Measurements from ENCODE around the gene ZNF629.

The ZNF629 gene

GRCh38 chr16:30748634-30749445 lies 38.2 kb downstream of the ZNF629 start:
- DNase-seq (ENCODE audit: low spot score): no peak

- DNase-seq (ENCODE audit: low spot score): peak; percentile 99
Measured at GRCh38 chr16:30747799-30748633, 39.0 kb downstream of the ZNF629 start, which contains the start of gene PHKG2. TSS of gene PHKG2 (plus strand) at chr16:30748425. CDS start at chr16:30748821, 396 bp downstream.

GRCh38 chr16:30747331-30747730 lies 39.7 kb downstream of the ZNF629 start:
- no peak for DNase-seq (ENCODE audit: low spot score)

- no peak for DNase-seq (ENCODE audit: low spot score)
Measured at GRCh38 chr16:30746638-30747175, 40.3 kb downstream of the ZNF629 start.

GRCh38 chr16:30745082-30745481 lies 41.9 kb downstream of the ZNF629 start:
- DNase-seq (ENCODE audit: low spot score): no peak

- no peak for DNase-seq (ENCODE audit: low spot score)
Measured at GRCh38 chr16:30744183-30744582, 42.8 kb downstream of the ZNF629 start.

- DNase-seq (ENCODE audit: low spot score): no peak
Measured at GRCh38 chr16:30743716-30744115, 43.3 kb downstream of the ZNF629 start.

GRCh38 chr16:30741461-30741914 lies 45.5 kb downstream of the ZNF629 start:
- DNase-seq (ENCODE audit: low spot score): no peak

- peak; percentile 85 for DNase-seq (ENCODE audit: low spot score)
Measured at GRCh38 chr16:30740364-30741251, 46.4 kb downstream of the ZNF629 start.

GRCh38 chr16:30738984-30739951 lies 47.7 kb downstream of the ZNF629 start:
- DNase-seq (ENCODE audit: low spot score): no peak

GRCh38 chr16:30737794-30738648 lies 49.0 kb downstream of the ZNF629 start:
- no peak for DNase-seq (ENCODE audit: low spot score)

- no peak for DNase-seq (ENCODE audit: low spot score)
Measured at GRCh38 chr16:30736995-30737793, 49.8 kb downstream of the ZNF629 start.

- no peak for DNase-seq (ENCODE audit: low spot score)
Measured at GRCh38 chr16:30731411-30731810, 55.6 kb downstream of the ZNF629 start.

GRCh38 chr16:30728899-30729672 lies 57.9 kb downstream of the ZNF629 start:
- no peak for DNase-seq (ENCODE audit: low spot score)

All from hematopoietic multipotent progenitor cell treated with erythropoietin and hydrocortisone succinate and interleukin-3 and kit ligand, for 15 days (in vitro differentiated cells).